ENCODE measurements around the gene COBL. TPM values are rescaled to one million over a fixed set of nuclear protein-coding genes. Genes with fewer than 3 reads are reported as not detected.

The COBL gene
- polyA plus RNA-seq, 3 donors, result 19.1 to 26.0 (median 22.4) TPM

DNA sequence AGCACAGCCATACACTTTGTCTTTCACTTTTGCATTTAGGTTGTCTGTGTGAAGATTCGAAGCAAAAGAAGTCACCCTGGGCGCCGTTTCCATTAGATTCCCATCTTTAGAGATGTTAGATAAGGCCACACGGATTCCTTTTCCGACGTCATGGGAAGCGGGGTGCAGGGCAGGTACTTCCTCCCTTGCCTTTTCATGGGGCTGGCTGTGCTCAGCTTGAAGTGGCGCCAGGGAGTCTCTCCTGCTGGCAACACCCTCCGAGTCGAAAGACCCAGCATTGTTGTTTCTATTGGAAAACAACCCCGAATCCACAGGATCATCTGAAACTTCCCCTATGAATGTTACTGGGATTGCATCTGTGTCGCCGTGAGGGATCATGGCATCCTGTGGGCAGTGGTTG lies 287.5 kb downstream of the COBL start:
- DNase-seq (ENCODE audit: extremely low read depth in 1 of 11, low read depth in 9 of 11, low spot score in 4 of 11), result no peak

DNA sequence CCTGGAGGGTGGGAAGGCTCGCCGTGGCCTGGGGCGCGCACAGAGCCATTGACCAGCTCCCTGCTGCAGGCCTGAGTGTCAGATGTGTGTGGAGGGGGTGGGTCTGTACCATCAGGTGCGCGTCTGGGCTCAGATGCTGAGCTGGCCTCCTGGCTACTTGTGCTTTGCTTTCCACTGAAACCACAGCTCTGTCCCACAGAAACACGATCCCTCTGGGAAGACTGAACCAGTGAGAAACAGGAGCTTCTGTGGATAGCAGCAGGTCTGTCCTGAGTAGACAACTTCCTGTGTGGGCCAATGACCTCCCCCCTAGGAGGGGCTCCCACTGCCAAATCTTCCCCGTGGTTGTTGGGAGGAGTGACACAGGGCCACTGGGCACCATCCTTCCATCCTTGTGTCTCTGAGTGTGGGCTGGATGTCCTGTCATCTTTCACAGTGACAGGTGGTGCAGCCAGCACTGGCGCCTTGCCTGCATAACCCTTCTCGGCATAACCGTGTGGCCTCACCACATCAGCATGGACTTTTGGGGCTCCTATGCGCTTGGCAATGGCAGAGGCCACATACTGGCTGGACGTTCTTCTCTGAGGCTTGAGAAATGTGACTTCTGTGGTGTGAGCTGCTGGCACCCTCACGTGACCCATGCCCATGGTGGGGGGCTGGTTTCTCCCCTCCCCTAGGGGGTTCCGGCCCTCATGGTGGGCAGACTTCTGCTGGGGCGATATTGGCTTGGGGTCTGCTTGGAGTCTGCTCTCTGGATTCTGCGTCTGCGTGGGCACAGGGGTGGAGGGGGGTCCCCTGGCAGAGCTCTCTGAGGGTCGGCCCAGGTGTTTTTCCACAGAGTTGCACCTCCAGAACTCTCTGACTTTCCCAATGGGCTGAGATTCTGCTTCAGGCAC lies 288.4 kb downstream of the COBL start:
- DNase-seq (ENCODE audit: extremely low read depth in 1 of 11, low read depth in 9 of 11, low spot score in 4 of 11), result no peak

DNA sequence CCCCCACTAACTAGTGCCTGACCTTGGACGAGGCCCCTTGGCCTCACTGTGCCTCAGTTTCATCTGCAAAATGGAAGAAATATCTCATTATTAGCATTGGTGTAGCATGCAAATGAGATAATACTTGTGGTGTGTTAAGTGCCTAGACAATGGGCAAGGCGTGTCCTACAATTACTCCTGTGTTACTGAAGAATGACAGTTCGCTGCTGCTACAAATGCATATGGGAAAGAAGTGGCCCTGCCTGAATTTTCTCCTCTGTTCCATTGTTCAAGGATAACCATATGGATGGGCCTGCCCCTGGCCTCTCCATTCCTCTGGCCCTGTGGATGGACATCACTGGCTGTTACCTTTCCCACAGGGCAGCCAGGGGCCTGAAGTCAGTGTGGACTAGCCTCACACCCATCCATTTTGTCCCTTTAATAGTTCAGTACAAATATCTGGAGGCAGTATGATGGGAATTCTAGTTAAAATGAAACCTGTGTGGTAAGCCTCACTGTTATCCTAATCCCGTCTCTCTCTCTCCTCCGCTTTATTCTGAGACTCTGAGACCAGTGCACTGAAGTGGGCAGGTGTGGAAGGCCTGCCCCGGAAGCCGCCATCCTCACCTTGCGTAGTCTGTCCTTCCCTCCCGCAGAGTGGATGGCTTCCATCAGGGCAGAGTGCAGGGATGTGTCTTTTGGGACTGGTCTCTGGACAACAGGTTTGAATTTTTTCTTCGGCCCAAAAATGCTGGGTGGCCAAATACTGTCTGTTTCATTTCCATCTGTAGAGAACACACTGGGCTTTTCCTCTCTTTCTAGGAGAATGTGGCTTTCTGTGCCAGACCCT lies 289.3 kb downstream of the COBL start:
- DNase-seq (ENCODE audit: extremely low read depth in 1 of 11, low read depth in 9 of 11, low spot score in 4 of 11), result no peak

DNA sequence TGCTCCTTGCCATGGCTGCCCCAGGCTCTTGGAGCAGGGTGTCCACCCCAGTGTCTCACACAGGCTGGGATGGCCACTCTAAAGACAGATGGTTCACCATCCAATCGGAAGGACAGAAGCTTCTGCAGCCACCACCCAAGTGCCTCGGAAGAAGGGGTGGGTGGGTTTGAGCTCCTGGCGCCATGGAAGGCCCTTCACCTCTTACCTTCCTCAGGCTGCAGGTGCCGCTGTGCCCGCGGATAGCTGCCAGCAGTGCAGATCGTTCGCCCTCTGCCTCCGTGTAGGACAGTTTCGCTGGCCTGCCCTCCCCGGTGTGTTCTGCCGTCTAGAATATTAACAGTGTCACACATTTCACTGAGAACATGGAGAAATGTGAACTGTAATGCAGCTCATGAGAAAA lies 290.3 kb downstream of the COBL start:
- no peak for DNase-seq (ENCODE audit: extremely low read depth in 1 of 11, low read depth in 9 of 11, low spot score in 4 of 11)

DNA sequence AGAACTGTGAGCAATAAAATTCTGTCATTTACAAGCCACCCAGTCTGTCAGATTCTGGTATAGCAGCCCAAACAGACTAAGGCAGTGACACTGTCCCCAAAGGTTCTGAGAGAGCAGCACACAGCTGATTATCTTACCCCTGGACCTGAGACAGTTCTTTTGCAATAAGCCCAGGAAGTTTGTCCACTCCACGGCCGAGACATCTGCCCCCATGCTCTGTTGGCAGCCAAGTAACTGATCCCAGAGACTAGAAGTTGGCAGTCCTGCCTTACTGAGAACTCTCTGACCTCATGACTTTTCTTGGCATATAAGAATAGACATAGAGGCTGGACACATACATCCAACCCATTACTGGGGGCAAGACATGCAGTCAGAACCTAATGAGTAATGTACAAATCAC lies 290.9 kb downstream of the COBL start:
- no peak for DNase-seq (ENCODE audit: extremely low read depth in 1 of 11, low read depth in 9 of 11, low spot score in 4 of 11)

DNA sequence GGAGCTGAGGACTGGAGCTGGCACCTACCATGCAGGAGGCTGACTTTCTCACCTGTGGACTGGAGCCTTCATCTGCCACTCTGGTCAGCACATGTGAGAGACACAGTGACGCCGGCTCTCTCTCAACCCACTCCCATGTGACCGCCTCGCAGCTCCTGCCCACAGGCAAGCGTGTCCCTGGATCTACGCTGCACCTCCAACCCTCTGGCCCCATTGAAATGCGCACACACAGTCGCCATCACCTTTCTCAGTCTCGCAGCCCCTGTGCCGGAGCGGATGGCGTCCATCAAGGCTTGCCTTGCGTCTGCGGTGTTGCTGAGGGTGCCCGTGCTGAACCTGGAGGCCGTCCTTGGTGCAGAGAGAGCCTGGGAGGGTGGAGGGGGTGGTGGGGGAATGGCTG lies 291.7 kb downstream of the COBL start:
- DNase-seq (ENCODE audit: extremely low read depth in 1 of 11, low read depth in 9 of 11, low spot score in 4 of 11), result no peak

DNA sequence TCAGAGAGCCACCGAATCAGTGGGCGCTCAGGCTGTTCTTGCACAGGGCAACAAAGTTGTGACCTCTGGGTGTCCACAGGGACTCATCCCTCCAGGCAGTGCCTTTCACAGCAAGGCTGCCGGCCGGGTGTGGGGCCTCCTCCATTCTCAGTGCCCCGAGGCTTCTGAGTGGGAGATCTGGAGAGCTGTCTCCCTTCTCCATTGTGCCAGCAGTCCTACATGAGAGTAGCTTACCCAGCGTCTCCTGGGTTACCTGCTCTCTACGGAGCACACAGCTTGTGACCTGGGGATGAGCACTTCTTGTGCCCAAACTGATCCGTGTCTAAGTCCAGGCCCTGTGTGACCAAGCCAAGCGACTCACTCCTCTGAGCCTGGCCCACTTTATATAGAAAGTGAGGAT lies 293.1 kb downstream of the COBL start:
- no peak for DNase-seq (ENCODE audit: extremely low read depth in 1 of 11, low read depth in 9 of 11, low spot score in 4 of 11)

DNA sequence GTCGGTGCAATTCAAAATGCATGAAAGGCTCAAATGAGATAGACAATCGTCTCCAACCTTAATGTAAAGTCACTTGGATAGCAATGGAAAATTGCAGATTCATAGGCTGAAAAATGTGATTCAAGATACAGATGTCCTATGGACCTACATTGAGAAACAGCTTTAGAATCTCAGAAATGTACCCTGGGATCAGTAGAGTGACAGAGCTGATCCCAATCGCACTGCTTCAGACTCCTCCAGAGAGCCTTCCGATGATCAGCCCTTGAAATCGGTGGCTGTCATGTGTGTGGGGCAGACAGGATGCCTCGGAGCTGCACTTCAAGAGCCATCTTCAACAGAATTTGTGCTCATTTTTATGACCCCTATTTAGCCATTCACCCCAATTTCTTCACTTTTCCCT lies 293.8 kb downstream of the COBL start:
- DNase-seq (ENCODE audit: extremely low read depth in 1 of 11, low read depth in 9 of 11, low spot score in 4 of 11), result no peak

DNA sequence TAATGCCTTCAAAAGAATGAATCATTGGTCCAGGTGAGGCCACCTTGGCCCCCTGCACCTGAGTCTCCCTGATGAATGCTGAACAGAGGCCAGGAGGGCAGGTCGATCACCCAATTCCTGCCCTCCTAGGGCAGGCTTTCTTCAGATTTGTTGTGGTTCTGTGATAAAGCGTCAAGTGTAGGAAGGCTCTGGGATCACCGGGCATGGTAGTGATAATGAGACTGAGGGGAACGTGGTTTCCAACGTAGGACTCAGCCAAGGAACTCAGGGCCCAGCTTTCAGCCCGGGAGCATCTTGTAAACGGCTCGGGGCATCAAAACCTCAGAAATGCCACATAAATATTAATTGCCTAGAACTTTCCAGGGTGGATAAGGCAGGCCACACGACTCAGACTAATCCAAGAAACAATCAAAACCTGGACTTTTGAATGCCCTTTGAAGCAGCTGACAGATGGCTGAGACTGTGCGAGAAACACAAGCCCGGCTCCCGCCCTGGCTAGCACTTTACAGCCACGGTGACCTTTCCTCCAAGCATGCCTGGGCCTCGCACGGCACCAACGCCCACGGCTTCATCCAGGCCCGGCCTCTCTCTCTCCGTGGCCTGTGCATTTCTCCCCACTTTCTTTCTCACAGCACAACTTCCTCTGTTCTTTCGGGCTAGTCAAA lies 294.6 kb downstream of the COBL start:
- no peak for DNase-seq (ENCODE audit: extremely low read depth in 1 of 11, low read depth in 9 of 11, low spot score in 4 of 11)

DNA sequence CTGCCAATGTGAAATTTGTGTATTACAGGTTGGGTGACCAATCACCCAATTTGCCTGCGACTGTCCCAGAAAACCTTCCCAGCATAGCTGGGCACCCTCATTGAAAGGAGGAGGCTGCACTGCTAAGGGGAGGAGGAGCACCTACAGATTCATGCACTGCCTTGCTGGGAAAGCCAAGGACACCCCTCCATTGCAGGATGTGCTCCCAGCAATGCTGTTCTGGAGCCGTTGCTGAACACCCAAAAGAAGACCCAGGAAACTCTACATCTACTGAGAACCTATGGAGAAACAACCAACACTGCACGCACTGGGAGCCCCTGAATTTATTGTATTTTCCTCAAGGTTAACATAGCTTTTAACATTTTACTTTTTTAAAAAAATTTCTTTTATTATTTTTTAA lies 295.7 kb downstream of the COBL start:
- no peak for DNase-seq (ENCODE audit: extremely low read depth in 1 of 11, low read depth in 9 of 11, low spot score in 4 of 11)

DNA sequence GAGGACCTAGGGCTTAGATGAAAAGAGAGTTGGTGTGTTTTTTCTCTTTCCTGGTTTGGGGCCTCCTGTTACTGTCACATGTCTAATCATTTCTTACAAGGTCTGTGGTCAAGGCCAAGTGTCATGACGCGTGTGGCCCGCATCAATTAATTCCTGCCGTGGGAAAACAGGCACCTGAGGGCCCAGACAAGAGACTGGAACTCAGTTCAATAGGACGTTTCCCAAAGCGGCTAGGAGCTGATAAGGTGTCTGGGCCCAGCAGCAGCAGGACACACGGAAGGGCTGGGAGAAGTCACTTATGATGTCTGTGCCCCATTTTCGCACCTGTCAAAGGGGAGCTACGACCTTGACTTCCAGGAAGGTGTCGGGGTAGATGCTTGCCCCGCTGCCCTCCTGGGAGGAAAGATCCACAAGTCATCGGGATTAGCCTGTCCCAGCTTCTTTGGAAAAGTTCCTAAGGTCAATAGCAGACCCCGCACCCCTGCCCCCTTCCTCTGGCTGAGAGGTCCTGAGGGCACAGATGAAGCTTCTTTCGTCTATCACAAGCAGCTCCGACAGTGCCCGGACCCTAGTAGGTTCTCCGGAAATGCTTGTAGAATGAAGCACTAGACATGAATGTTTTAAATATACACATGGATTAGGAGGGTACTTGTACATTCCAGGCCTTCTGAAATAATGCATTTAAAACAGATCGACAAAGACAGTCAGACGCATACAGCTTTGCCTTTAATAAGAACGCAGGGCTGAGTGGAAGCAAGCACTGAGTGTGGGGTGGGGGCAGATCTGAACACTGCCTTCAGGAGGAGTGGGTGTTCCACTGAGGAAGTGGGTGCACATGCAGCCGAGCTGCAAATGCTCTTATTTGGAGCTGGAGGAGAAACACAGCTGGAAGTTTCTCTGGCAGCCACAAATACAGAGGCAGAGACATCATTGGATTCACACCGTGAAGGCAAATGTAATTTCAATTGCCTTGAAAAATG lies 296.4 kb downstream of the COBL start:
- DNase-seq (ENCODE audit: extremely low read depth in 1 of 11, low read depth in 9 of 11, low spot score in 4 of 11), result no peak

DNA sequence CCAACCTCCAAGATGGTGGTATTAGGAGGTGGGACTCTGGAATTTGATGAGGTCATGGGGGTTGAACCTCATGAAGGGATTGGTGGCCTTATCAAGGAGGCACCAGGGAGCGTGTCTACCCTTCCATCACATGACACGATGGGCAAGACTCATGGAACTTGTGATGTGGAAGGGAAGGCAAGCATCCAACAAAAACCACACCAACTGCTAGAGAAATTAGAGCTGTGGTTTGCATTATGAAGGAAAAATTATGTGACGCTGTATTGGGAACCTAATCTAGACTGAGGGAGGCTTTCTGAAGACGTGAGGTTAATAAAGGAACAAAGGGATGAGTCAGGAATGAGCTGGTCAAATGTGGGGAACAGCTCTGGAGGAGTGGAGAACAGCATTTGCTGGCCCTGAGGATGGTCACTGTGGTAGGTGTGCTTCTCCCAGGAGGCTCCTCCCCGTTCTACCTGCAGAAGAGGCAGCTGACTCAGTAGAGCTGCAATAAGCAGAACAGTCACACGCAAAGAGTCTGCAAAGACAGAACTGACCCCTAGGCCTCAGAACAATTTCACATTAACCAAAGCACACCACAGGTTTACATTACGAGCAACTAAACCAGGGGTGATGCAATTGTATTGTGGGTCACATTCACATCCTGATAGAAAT lies 297.3 kb downstream of the COBL start:
- no peak for DNase-seq (ENCODE audit: extremely low read depth in 1 of 11, low read depth in 9 of 11, low spot score in 4 of 11)

DNA sequence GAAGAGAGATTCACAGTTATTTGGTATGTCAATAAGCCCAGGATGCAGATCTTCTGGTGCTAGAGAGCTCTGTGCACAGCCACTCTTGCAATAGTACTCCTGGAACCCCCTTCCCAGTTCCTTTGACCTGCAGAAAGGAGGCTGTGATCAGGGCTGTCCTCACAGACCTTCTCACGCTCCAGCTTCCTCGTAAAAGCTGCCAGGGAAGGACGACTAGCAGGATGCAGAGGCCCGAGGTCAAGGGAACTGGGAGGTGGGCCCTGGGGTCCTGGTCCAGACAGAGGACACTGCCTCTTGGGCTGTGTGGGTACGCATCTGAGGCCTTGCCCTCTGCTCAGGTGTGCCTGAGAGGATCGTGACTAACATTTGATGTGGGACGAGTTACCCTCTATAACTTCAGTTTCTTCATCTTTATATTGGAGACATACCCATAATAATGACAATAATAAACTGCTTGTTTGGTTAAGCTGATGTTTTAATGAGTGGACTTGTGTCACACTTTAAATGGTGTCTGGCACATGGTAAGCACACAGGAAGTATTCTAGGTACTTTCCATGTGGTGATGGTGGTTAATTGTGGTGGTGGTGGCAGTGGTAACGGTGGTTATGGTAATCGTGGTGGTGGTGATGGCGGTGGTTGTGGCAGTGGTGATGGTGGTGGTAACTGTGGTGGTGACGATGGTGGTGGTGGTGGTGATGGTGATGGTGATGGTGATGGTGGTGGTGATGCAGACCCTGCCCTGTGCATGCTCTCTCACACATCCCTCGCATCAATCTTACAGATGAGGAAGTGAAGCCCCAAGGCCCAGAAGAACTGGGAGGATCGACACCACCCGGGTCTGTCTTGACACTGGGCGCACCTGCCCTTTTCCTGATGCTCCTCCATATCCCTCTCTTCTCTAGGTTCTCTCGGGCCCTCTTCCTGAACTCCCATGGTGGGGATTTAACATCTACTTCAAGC lies 298.8 kb downstream of the COBL start:
- no peak for DNase-seq (ENCODE audit: extremely low read depth in 1 of 11, low read depth in 9 of 11, low spot score in 4 of 11)

DNA sequence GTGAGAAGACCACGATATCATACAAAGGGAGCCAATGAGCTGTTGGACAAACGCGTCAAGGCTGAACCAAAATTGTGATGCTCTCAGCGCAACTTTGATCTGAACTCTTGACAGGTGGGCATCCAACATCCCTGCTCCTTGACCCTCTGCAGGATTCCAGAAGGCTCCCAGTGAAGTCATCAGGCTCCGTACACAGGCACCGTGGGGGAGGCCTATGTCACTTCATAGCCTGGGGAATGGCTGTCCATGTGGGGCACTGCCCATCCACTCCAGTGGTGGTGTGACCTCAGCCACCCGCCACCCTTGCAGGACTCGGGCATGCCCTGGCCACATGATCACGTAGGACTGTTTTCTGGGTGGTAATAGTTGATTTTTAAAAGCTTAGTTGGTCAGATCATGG lies 300.1 kb downstream of the COBL start:
- no peak for DNase-seq (ENCODE audit: extremely low read depth in 1 of 11, low read depth in 9 of 11, low spot score in 4 of 11)

DNA sequence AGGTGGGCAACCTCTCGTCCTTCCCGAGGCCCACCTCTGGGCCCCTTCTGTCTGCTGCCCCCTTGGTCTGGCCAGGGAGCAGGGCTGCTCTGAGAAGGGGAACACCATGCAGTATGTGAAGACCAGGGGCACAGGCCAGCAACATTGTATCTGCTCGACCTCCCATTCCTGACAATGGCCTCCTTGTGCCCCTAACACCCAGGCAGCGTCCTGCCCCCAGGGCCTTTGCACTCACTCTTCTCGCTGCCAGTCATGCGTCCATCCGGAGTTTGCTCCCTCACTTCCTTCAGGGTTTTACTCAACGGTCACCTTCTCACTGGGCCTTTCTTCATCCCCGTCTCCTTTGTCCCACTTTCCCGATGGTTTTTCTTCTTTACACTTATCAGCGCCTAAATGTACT lies 301.0 kb downstream of the COBL start:
- no peak for DNase-seq (ENCODE audit: extremely low read depth in 1 of 11, low read depth in 9 of 11, low spot score in 4 of 11)

DNA sequence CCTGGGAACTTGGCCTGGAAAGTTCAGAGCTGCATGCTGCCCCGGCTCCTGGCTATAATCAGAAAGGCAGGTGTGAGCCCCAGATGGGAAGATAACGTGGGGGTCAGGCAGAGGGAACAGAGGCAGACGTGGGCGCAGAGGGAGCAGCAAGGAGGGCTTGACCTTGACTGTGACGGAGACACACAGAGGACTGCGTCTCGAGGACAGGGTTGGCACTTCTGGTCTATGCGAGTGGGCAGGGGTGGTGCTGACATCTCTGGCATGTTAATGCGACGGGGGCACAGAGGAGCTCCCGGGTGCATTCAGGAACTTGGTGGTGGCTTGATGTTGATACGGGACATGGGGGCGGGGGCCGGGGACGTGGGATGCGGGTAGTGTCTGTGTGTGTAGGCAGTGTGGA lies 301.8 kb downstream of the COBL start:
- no peak for DNase-seq (ENCODE audit: extremely low read depth in 1 of 11, low read depth in 9 of 11, low spot score in 4 of 11)

DNA sequence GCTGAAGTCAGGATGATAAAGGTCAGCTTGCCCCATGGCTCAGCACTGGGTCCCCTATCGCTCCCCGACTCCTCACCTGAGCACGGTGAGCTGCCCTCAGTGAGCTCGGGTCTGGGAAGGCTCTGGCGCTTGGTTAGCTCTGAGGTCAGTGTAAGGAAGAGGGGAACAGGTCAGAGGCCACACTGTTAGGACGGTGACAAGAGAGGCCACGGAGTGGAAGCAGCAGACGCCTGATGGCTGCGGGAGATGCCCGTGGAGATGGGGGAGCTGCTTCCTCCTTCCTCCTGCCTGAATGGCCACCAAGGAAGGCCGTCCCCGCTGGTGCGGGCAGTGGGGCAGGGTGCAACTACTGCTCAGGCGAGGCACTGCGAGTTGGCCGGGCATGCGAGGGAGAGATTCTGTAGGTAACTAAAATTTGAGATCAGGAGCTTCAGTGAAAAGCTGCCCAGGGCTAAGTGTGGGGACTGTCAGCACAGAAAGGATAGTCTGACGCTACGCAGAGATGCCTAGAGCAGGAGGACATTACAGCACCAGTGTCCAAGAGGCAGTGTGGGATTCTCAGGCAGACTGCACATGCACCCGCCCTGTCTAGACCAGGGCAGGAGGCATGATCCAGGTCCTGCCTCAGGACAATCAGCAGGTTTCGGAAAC lies 302.6 kb downstream of the COBL start:
- DNase-seq (ENCODE audit: extremely low read depth in 1 of 11, low read depth in 9 of 11, low spot score in 4 of 11), result no peak
